CD4-positive, alpha-beta T cell treated with Interleukin-6 for 4 hours (primary cell): Measurements from ENCODE around the gene SLC13A5.

Experiments
- DNase-seq: peaks from one replicate; pipeline ENCODE4 v3.0.0-alpha.2; 2020; ENCODE audit warnings: mixed read lengths

Gene SLC13A5

DNA sequence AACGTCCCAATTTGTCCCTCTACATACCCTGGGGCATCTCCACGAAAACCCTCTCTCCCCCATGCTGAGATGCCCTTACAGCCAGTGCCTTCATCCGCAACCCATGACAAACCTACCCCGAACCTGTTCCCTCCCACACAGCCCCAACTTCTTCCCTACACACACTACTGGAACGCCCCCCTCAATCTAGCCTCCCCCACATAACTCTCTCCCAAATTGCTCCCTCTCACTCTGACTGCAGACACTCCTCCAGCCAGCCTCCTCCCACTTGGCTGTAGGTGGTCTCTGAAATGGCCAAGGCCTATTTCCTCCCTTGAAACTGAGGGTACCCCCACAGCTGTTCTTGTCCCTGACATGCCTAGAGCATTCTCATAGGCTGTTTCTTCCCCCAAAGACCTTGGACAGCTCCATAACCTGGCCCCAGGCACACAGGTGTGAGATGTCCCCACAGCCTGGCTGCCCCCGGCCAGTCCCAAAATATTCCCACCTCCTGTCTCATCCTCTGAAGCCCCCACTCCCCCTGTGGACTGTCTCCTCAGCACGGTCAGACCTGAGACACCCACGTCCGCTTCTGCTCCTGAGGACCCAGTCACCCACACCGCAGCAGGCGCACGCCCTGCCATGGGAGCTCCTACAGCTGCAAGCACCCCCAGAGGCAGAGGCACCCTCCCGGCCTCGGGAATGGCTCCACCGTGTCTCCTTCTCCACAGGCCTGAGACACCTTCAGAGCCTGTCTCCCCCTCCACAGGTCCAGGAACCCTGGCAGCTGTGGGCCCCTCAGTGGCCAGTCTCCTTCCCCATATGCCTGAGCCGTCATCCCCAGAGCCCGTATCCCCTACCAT is 76.3 kb downstream of the SLC13A5 start:
- no peak for DNase-seq

- no peak for DNase-seq
Observed at GRCh38 chr17:6636105-6636504, 77.1 kb downstream of the SLC13A5 start.
